ELF-1 (cell line): ENCODE results near the gene PHACTR1.

ENCODE experiments used
- DNase-seq: peaks from one replicate; pipeline ENCODE4 v3.0.0-alpha.2; 2016; ENCODE audit warnings: low read depth, low spot score

PHACTR1 gene

GRCh38 chr6:12802440-12802839, 85.9 kb downstream of the PHACTR1 start:
- DNase-seq, result no peak

GRCh38 chr6:12803486-12803885, 86.9 kb downstream of the PHACTR1 start:
- no peak for DNase-seq

- DNase-seq, result no peak
Observed at GRCh38 chr6:12804952-12805645, 88.5 kb downstream of the PHACTR1 start.

- DNase-seq, result no peak
Observed at GRCh38 chr6:12806136-12806535, 89.6 kb downstream of the PHACTR1 start.

- no peak for DNase-seq
Observed at GRCh38 chr6:12806796-12807195, 90.2 kb downstream of the PHACTR1 start.

GRCh38 chr6:12811519-12811918, 95.0 kb downstream of the PHACTR1 start:
- no peak for DNase-seq

- no peak for DNase-seq
Observed at GRCh38 chr6:12813321-12813720, 96.8 kb downstream of the PHACTR1 start.

GRCh38 chr6:12814015-12814414, 97.4 kb downstream of the PHACTR1 start:
- DNase-seq, result no peak

- no peak for DNase-seq
Observed at GRCh38 chr6:12815089-12815488, 98.5 kb downstream of the PHACTR1 start.

- DNase-seq, result no peak
Observed at GRCh38 chr6:12815884-12816600, 99.5 kb downstream of the PHACTR1 start.

- no peak for DNase-seq
Observed at GRCh38 chr6:12818324-12818723, 101.8 kb downstream of the PHACTR1 start.

- DNase-seq, result no peak
Observed at GRCh38 chr6:12823847-12824246, 107.3 kb downstream of the PHACTR1 start.

GRCh38 chr6:12826584-12826983, 110.0 kb downstream of the PHACTR1 start:
- DNase-seq, result no peak

- no peak for DNase-seq
Observed at GRCh38 chr6:12827921-12828320, 111.4 kb downstream of the PHACTR1 start.

- no peak for DNase-seq
Observed at GRCh38 chr6:12832226-12832735, 115.7 kb downstream of the PHACTR1 start.

- DNase-seq, result no peak
Observed at GRCh38 chr6:12836009-12836408, 119.4 kb downstream of the PHACTR1 start.

- DNase-seq, result no peak
Observed at GRCh38 chr6:12841619-12842018, 125.1 kb downstream of the PHACTR1 start.

- no peak for DNase-seq
Observed at GRCh38 chr6:12842114-12842513, 125.5 kb downstream of the PHACTR1 start.

GRCh38 chr6:12842658-12843057, 126.1 kb downstream of the PHACTR1 start:
- DNase-seq, result no peak

GRCh38 chr6:12844284-12845223, 128.0 kb downstream of the PHACTR1 start:
- peak; percentile 3 for DNase-seq

GRCh38 chr6:12845224-12846004, 128.8 kb downstream of the PHACTR1 start:
- no peak for DNase-seq
